GM10266 (cell line): ENCODE data around the gene TAOK3.

Experiments used
- DNase-seq: peaks from one replicate; pipeline ENCODE4 v3.0.0; 2012; ENCODE audit errors: extremely low spot score
- CTCF ChIP-seq: IDR thresholded peaks from 2 replicates; pipeline ENCODE4 v1.5.1; 2012; ENCODE audit warnings: mild to moderate bottlenecking, low read depth; ENCODE audit not compliant: control insufficient read depth, insufficient read depth; ENCODE audit errors: missing control alignments

TAOK3 gene

GRCh38 chr12:118337194-118337838, 35.4 kb downstream of the TAOK3 start:
- no peak for TF ChIP-seq CTCF
- DNase-seq = no peak

GRCh38 chr12:118336123-118336522, 36.6 kb downstream of the TAOK3 start:
- no peak for TF ChIP-seq CTCF
- DNase-seq = no peak

GRCh38 chr12:118334939-118335567, 37.7 kb downstream of the TAOK3 start:
- TF ChIP-seq CTCF = no peak
- DNase-seq = no peak

GRCh38 chr12:118334241-118334640, 38.5 kb downstream of the TAOK3 start:
- no peak for DNase-seq
- TF ChIP-seq CTCF = no peak

DNA sequence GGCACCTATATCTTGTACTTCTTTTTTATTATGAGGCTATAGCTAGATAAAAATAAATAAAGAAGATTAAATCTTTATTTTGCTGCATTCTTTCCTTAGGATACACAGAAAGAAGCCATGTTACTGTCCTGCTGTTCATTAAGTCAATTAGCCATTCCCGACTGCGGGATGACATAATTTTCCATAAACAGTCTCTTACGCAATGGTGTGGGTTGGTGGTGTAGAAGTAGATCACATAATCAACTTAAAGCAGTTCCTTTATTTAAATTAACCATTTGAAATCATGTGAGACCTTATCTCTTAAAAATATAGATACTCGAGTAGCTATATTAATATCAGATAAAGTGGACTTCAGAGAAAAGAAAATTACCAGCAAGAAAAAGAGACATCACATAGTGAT, 40.2 kb downstream of the TAOK3 start:
- no peak for TF ChIP-seq CTCF
- no peak for DNase-seq

- no peak for TF ChIP-seq CTCF
- DNase-seq = peak; percentile 26
Observed at GRCh38 chr12:118330421-118331018, 42.2 kb downstream of the TAOK3 start.

DNA sequence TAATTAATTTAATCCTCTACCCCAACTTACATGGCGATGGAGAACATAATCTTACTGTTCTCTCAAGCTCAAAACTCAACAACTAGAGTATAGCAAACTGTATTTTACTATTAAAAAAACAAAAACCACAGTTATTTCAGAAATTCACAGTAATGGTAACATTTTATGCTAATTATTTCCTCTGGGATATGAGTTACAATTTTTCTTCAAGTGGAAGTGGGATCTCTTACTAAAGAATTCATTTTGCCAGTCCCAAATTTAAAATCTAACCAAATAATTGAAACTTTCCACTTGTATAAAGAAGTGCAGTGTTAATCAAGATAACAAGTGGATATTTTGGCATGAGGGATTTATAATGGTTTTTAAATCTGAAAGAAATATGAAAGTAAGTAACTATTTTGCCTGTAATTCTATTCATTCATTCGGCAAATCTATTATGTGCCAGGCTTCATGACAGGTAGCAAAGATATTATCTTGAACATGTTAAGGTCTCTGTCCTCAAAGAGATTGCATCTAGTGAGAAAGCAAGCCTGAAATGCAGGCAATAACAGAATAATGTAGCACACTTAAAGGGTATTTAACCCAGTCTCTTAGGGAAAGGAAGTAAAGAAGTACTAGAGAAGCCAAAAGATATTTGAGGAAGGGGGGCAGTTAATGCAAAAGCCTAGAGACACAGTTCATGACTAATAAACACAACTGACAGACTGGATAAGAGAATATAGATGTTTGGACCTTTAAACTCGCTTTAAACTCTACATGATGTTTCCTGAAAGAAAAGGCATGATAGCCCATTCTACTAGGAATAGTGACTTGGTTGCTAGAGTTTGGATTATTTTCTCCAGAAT, 44.0 kb downstream of the TAOK3 start:
- DNase-seq = no peak
- TF ChIP-seq CTCF = no peak
